K562 (cell line): Measurements from ENCODE around the gene CERS6. TPM values are rescaled to one million over a fixed set of nuclear protein-coding genes. Genes with fewer than 3 reads are reported as not detected.
A peak's percentile ranks its signal among the peaks of the same experiment; 100 is the strongest.

Source experiments
- COPS2 ChIP-seq: fragments of 450-650 bp; conservative IDR thresholded peaks from 2 replicates; pipeline ENCODE4 v1.6.1; 2016; ENCODE audit warnings: mild to moderate bottlenecking, moderate library complexity
- CREB1 ChIP-seq, 2 experiments: sonication (generic) in 1 of 2; formaldehyde crosslinking in 1 of 2; IDR thresholded peaks; 2 replicates each; pipeline versions ENCODE4 v1.6.1 to v1.8.0; 2012 to 2022; ENCODE audit warnings: inconsistent platforms in 1 of 2, mild to moderate bottlenecking in 1 of 2, missing genetic modification reagents in 1 of 2, moderate library complexity in 1 of 2
- KHSRP ChIP-seq: fragments of 450-650 bp; IDR thresholded peaks from 2 replicates; pipeline ENCODE4 v1.6.1; 2017
- MAZ ChIP-seq, 2 experiments: fragments of 450-650 bp in 1 of 2; sonication (generic) in 1 of 2; formaldehyde crosslinking; IDR thresholded peaks in 1 of 2; conservative IDR thresholded peaks in 1 of 2; 2 replicates each; pipeline versions ENCODE4 v1.4.0 to v1.5.0; 2020; ENCODE audit warnings: mild to moderate bottlenecking in 1 of 2, missing genetic modification reagents in 1 of 2
- MEIS2 ChIP-seq: fragments of 450-650 bp; IDR thresholded peaks from 2 replicates; pipeline ENCODE4 v1.6.1; 2014; ENCODE audit warnings: mild to moderate bottlenecking; ENCODE audit not compliant: partially characterized antibody
- NR4A1 ChIP-seq, 2 experiments: fragments of 250-450 bp in 1 of 2; fragments of 450-650 bp in 1 of 2; sonication (Bioruptor Pico) in 1 of 2; IDR thresholded peaks; 2 replicates each; pipeline versions ENCODE4 v1.4.0 to v1.6.1; 2016 to 2020; ENCODE audit warnings: mild to moderate bottlenecking in 2 of 2, missing compliant biosample characterization in 1 of 2, missing genetic modification characterization in 1 of 2, moderate library complexity in 1 of 2
- PHB2 ChIP-seq: fragments of 450-650 bp; IDR thresholded peaks from 2 replicates; pipeline ENCODE4 v1.6.1; 2017; ENCODE audit warnings: low read depth
- PURB ChIP-seq: sonication (generic); formaldehyde crosslinking; IDR thresholded peaks from 2 replicates; pipeline ENCODE4 v1.9.0; 2021; ENCODE audit warnings: low read depth, mild to moderate bottlenecking, missing genetic modification reagents
- RBM15 ChIP-seq: fragments of 200-400 bp; formaldehyde crosslinking; IDR thresholded peaks from 2 replicates; pipeline ENCODE4 v1.6.1; 2018; ENCODE audit warnings: mild to moderate bottlenecking, low read length, moderate library complexity; ENCODE audit not compliant: insufficient read depth
- RCOR1 ChIP-seq, 2 experiments: IDR thresholded peaks; 2 replicates each; pipeline ENCODE4 v1.6.1; 2012; ENCODE audit warnings: low read depth in 2 of 2, low read length in 2 of 2, borderline replicate concordance in 1 of 2, improper control_type of control experiment in 1 of 2
- SOX6 ChIP-seq: fragments of 450-650 bp; IDR thresholded peaks from 2 replicates; pipeline ENCODE4 v1.6.1; 2014; ENCODE audit warnings: mild to moderate bottlenecking
- SPI1 ChIP-seq: IDR thresholded peaks from 2 replicates; pipeline ENCODE4 v1.6.1; 2011; ENCODE audit warnings: low read depth, low read length, control low read depth, borderline replicate concordance
- STAG1 ChIP-seq: sonication (generic); formaldehyde crosslinking; IDR thresholded peaks from 2 replicates; pipeline ENCODE4 v1.5.0; 2020; ENCODE audit warnings: missing genetic modification reagents, borderline replicate concordance
- YBX1 ChIP-seq: fragments of 450-650 bp; IDR thresholded peaks from 2 replicates; pipeline ENCODE4 v1.7.1; 2016; ENCODE audit warnings: mild to moderate bottlenecking
- ZNF253 ChIP-seq: fragments of 250-450 bp; sonication (Bioruptor Pico); conservative IDR thresholded peaks from 2 replicates; pipeline ENCODE4 v1.6.1; 2021; ENCODE audit warnings: mild to moderate bottlenecking
- ZNF707 ChIP-seq: fragments of 250-450 bp; sonication (Bioruptor Pico); conservative IDR thresholded peaks from 2 replicates; pipeline ENCODE4 v1.8.0; 2022; ENCODE audit warnings: inconsistent platforms, mild to moderate bottlenecking, moderate library complexity
- ZNF766 ChIP-seq: fragments of 200-800 bp; sonication (Bioruptor generic); conservative IDR thresholded peaks from 2 replicates; pipeline ENCODE4 v1.6.1; 2016; ENCODE audit warnings: missing genetic modification characterization, missing compliant biosample characterization
- ZNF780A ChIP-seq: fragments of 250-450 bp; sonication (Bioruptor Pico); IDR thresholded peaks from 2 replicates; pipeline ENCODE4 v1.5.0; 2021; ENCODE audit warnings: mild to moderate bottlenecking
- polyA plus RNA-seq, 8 experiments: library from polyadenylated mRNA; depleted of rRNA in 4 of 8; stranded (reverse) in 5 of 8; unstranded in 3 of 8; fragments of >200 nt; fragmentation: Nextera tagmentation in 2 of 8; fragmentation: Illumina TruSeq in 1 of 8; extraction: Ambion mirVana in 2 of 8; extraction: Trizol in 1 of 8; gene quantifications; 2 replicates each; pipeline versions ENCODE4 v1.2.1 to v1.2.3, GENCODE V29; 2011 to 2014; ENCODE audit warnings: inconsistent platforms in 1 of 8, missing spikeins in 1 of 8
- total RNA-seq, 7 experiments: library from RNA; depleted of rRNA in 6 of 7; stranded (reverse); fragments of >200 nt in 6 of 7; fragmentation: Illumina TruSeq in 2 of 7; extraction: Trizol in 2 of 7; gene quantifications; 2 replicates each; pipeline versions ENCODE4 v1.2.1 to v1.2.3, GENCODE V29; 2011 to 2021; ENCODE audit warnings: low replicate concordance in 1 of 7
- TF ChIP-seq, protein P1 (sequence below): fragments of 450-650 bp; IDR thresholded peaks from 2 replicates; pipeline ENCODE4 v1.6.1; 2018; ENCODE audit not compliant: partially characterized antibody
- TF ChIP-seq, protein P2 (sequence below): fragments of 450-650 bp; IDR thresholded peaks from 2 replicates; pipeline ENCODE4 v1.7.0; 2016; ENCODE audit warnings: borderline replicate concordance
- TF ChIP-seq, protein P3 (sequence below): fragments of 450-650 bp; IDR thresholded peaks from 2 replicates; pipeline ENCODE4 v1.6.1; 2016; ENCODE audit warnings: mild to moderate bottlenecking

The CERS6 gene
- total and polyA plus RNA-seq, 9 of the 15 experiments (the other 6 are each of a cell fraction or from before 2014, with no cell fraction given): 1.6 to 13.6 (median 11.4) TPM

DNA sequence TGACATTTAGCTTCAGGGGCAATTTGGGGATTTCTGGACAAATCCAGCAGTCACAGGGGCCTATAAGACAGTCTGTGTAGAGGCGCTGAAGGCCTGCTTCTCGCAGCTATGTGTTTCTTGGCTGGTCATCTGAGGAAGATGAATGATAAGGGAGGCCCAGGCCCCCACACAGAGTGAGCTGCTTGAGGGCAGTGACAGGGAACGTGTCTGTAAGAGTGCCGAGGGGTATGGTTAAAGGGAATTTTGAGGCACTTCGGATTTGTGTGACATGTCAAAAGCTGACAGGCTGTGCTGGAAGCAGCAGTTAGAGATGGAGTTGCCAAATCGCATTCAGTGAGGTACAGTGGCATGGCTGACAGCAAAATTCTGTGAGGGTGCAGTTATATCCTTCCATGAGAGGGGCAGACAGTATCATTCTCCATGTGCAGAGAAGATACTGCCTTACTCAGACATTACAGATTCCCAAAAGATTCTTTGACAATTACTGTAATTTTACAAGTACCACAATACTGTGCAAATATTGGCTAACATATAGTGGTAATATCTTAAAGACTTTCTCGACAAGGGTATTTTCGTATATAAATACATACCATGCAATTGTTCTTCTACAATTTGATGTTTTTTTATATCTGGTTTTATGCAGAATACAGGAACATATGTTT lies 74.0 kb downstream of the CERS6 start (continued):
- TF ChIP-seq, protein P1, sequence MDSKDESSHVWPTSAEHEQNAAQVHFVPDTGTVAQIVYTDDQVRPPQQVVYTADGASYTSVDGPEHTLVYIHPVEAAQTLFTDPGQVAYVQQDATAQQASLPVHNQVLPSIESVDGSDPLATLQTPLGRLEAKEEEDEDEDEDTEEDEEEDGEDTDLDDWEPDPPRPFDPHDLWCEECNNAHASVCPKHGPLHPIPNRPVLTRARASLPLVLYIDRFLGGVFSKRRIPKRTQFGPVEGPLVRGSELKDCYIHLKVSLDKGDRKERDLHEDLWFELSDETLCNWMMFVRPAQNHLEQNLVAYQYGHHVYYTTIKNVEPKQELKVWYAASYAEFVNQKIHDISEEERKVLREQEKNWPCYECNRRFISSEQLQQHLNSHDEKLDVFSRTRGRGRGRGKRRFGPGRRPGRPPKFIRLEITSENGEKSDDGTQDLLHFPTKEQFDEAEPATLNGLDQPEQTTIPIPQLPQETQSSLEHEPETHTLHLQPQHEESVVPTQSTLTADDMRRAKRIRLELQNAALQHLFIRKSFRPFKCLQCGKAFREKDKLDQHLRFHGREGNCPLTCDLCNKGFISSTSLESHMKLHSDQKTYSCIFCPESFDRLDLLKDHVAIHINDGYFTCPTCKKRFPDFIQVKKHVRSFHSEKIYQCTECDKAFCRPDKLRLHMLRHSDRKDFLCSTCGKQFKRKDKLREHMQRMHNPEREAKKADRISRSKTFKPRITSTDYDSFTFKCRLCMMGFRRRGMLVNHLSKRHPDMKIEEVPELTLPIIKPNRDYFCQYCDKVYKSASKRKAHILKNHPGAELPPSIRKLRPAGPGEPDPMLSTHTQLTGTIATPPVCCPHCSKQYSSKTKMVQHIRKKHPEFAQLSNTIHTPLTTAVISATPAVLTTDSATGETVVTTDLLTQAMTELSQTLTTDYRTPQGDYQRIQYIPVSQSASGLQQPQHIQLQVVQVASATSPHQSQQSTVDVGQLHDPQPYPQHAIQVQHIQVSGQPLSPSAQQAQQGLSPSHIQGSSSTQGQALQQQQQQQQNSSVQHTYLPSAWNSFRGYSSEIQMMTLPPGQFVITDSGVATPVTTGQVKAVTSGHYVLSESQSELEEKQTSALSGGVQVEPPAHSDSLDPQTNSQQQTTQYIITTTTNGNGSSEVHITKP: no peak
- TF ChIP-seq ZNF707 (CRISPR knock-in tag): no peak
- no peak for TF ChIP-seq CREB1 (IDR thresholded peaks at IDR 0.05)
- no peak; the same call in 1 of the 2 replicates for TF ChIP-seq CREB1 (CRISPR knock-in tag; IDR thresholded peaks at IDR 0.05)
- TF ChIP-seq, protein P2, sequence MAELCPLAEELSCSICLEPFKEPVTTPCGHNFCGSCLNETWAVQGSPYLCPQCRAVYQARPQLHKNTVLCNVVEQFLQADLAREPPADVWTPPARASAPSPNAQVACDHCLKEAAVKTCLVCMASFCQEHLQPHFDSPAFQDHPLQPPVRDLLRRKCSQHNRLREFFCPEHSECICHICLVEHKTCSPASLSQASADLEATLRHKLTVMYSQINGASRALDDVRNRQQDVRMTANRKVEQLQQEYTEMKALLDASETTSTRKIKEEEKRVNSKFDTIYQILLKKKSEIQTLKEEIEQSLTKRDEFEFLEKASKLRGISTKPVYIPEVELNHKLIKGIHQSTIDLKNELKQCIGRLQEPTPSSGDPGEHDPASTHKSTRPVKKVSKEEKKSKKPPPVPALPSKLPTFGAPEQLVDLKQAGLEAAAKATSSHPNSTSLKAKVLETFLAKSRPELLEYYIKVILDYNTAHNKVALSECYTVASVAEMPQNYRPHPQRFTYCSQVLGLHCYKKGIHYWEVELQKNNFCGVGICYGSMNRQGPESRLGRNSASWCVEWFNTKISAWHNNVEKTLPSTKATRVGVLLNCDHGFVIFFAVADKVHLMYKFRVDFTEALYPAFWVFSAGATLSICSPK: no peak
- no peak for TF ChIP-seq ZNF780A (CRISPR knock-in tag)
- no peak for TF ChIP-seq SPI1
- TF ChIP-seq COPS2: no peak
- TF ChIP-seq, protein P3, sequence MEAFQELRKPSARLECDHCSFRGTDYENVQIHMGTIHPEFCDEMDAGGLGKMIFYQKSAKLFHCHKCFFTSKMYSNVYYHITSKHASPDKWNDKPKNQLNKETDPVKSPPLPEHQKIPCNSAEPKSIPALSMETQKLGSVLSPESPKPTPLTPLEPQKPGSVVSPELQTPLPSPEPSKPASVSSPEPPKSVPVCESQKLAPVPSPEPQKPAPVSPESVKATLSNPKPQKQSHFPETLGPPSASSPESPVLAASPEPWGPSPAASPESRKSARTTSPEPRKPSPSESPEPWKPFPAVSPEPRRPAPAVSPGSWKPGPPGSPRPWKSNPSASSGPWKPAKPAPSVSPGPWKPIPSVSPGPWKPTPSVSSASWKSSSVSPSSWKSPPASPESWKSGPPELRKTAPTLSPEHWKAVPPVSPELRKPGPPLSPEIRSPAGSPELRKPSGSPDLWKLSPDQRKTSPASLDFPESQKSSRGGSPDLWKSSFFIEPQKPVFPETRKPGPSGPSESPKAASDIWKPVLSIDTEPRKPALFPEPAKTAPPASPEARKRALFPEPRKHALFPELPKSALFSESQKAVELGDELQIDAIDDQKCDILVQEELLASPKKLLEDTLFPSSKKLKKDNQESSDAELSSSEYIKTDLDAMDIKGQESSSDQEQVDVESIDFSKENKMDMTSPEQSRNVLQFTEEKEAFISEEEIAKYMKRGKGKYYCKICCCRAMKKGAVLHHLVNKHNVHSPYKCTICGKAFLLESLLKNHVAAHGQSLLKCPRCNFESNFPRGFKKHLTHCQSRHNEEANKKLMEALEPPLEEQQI: no peak
- TF ChIP-seq ZNF253 (CRISPR knock-in tag): no peak
- TF ChIP-seq PURB (CRISPR knock-in tag): no peak
- TF ChIP-seq RBM15: no peak
- no peak for TF ChIP-seq PHB2
- TF ChIP-seq RCOR1 (IDR thresholded peaks at IDR 0.05; ENCODE audit: borderline replicate concordance in 1 of 2, low read depth in 2 of 2, low read length in 2 of 2): peak in 1 of 2 experiments; percentile 61; a peak in 1 of 4 replicates
- no peak for TF ChIP-seq SOX6
- TF ChIP-seq MEIS2: peak; percentile 14
- TF ChIP-seq NR4A1 (CRISPR knock-in tag; IDR thresholded peaks at IDR 0.05): no peak
- no peak for TF ChIP-seq NR4A1 (tag; IDR thresholded peaks at IDR 0.05)
- TF ChIP-seq KHSRP: no peak
- TF ChIP-seq MAZ (CRISPR knock-in tag; conservative IDR thresholded peaks at IDR 0.05 in 1 of 2, IDR thresholded peaks at IDR 0.05 in 1 of 2): peak; percentile 60 to 66; a peak in 3 of 4 replicates
- peak; percentile 89 for TF ChIP-seq ZNF766 (CRISPR knock-in tag)
- TF ChIP-seq YBX1: no peak
- no peak for TF ChIP-seq STAG1 (CRISPR knock-in tag)
